RKO (cell line): ENCODE results near the gene PTPRE.

Source experiments
- DNase-seq: peaks from one replicate; pipeline ENCODE4 v3.0.0-alpha.2; 2016; ENCODE audit warnings: low spot score

PTPRE gene

GRCh38 chr10:128000471-128001362 is 93.8 kb downstream of the PTPRE start:
- no peak for DNase-seq

DNA sequence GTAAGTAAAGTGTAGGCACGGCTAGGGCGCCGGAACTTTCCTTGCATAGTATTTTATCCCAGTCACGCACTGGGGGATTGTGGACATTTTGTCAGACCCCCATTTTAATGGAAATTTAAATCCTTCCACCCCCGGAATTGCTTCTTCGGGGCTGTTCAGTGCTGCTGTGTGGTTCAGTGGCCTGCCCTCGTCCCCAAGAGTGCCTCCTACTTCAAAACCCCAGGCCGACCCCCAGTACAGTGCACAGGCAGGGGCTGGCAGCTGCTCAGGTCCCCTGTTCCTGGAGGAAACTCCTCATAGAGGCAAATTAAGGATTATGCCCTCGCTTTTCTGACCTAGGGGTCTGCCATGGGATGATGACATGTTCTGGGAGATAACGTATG is 94.5 kb downstream of the PTPRE start:
- DNase-seq, result no peak

DNA sequence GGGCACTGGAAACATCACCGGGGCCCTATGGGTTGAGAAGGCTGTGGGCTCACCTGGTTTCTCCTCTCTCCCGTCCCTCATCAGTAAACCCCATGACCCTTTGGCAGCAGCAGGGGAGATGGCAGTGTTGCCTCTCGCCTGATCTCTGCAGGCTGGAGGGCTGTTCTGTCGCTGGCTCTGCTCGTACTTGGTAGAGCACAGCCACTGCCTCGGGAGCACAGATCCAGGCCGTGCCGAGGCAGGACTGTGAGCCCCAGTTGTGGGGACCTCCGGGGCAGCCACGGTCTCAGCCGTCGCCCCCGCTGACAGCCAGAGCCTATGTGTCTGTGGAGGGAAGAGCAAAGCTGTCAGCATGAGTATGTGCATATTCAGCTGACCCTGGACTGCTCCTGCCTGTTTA is 94.9 kb downstream of the PTPRE start:
- DNase-seq, result no peak

DNA sequence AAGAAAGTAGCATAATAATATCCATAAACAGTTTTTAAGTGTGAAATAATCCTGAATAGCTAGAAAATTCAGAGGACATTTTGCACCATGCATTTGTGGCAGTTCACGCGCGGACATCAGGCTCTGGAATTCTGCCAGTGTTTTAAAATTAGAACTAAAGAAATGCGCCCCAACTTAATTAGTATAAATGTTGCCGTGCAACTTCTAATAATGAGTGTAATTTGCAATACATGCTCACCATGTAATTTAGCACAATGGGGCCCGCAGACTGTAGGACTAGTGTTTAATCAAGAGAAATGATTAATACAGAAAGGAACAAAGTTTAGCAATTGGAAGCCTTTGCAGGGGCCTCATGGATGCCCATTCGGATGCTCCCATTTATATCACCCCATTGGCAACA is 96.6 kb downstream of the PTPRE start:
- no peak for DNase-seq

GRCh38 chr10:128005858-128006257 is 99.0 kb downstream of the PTPRE start:
- no peak for DNase-seq

GRCh38 chr10:128007056-128007455 is 100.2 kb downstream of the PTPRE start:
- no peak for DNase-seq

DNA sequence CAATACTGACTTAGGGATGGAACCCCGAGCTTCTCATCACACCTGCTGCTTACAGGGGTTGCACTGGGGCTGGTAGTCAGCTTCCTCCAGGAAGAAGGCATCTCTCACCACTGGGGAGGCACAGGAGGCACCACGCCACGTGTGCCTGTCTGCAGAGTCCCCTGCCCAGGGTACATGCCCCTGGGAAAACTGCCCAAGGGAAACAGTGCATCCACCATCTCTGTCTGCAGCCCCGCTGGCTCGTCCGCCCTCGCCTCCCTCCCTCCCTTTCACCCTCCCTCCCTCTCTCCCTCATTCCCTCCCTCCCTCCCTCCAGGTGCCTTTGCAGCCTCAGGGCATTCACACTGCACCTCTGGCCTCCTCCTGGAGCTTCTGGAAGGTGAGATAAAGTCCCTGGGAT is 101.1 kb downstream of the PTPRE start:
- no peak for DNase-seq

GRCh38 chr10:128008521-128009250 is 101.8 kb downstream of the PTPRE start:
- DNase-seq, result no peak

DNA sequence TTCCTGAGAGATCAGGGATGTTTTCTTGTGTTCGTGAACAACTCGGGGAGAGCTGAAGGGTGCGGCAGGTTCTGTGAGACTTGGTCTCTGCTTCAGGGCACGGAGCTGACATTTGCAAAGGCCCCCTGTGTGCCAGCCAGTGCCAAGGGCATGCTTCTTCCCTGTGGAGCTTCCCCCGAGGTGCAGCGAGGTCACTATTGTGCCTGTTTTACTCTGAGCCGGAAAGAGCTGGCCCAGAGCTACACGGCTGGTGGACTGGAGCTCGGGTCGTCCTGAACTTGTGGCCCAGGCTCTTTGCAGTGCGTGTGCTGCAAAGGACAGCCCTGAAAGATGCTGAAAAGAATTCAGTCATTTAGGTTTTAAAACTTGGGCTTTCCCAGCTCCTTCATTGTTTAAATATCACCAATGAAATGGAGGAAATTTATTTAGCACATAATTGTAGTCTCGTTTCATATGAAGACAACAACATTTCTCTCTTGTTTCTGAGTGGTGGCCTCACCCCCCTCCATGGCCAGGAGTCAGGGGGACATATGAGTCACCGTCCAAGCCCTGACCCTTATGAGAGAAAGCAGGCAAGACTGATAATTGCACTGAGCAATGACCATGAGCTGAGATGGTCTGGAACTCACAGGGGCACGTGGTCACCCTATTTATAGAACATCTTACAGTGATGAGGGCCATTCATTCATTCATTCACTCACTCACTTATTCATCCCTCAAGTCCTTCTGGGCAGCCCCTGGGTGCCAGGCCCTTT is 102.6 kb downstream of the PTPRE start:
- DNase-seq, result no peak

GRCh38 chr10:128011059-128011979 is 104.4 kb downstream of the PTPRE start:
- DNase-seq, result peak; percentile 60

DNA sequence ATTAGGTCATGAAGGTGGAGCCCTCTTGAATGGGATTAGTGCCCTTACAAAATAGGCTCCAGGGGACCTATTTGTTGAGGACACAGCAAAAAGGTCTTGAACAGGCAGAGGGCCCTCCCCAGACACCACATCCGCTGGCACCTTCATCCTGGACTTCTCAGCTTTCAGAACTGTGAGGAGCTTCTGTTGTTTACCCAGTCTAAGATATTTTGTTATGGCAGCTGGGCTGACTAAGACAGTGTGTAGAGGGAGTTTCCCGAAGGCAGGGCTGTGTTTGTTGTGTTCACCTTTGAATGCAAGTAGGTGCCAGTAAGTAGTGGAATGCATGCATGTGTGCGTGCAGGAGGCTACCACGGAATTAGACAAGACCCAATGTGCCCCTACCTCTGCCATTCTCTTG is 106.7 kb downstream of the PTPRE start:
- DNase-seq, result no peak

GRCh38 chr10:128014236-128014635 is 107.3 kb downstream of the PTPRE start:
- DNase-seq, result no peak

DNA sequence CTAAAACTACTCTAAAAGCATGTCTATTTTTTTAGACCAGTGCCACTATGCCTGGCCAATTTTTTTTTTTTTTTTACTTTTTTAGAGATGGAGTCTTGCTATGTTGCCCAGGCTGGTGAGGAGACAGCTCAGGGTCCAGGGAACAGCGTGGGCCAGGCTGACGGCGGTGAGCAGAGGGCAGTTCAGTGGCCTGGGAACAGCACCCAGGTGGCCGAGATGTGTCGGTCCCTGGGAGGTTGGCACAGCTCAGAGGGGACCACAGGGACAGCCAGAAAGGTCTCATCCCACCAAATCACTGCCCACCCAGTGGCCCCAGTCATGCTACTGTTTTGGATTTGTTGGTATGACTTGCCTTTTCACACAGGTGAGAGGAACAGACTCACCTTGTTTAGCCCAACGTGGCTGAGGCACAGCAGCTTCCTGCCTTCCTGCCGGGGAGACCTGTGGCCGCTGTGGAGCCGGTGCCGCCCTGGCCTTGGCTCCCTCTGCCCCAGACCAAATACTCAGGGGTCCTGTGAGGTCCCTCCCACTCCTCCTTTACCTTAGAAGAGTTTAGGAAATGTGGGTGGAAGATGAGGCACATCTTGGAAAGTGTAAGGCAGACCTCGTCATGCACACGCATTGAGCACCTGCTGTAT is 109.6 kb downstream of the PTPRE start:
- DNase-seq, result no peak

DNA sequence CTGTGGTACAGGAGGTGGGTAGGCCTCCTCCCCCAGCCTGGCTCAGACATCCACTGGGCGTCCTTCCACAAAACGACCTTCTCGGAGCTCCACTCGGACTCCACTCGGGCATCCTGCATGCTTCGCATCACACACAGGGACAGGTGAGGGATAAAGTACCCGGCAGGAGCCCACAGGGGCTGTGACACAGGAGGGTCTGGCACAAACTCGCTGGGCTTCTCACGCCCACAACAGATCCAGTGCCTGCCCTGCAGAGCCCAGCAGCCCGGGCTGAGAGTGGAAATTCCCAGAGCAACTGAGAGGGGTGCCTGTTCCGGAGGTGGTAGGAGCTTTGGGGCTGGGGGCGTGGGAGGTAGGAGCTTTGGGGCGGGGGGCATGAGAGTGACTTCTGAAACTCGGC is 110.9 kb downstream of the PTPRE start:
- DNase-seq, result no peak

GRCh38 chr10:128018236-128018635 is 111.3 kb downstream of the PTPRE start:
- no peak for DNase-seq

GRCh38 chr10:128018691-128019090 is 111.8 kb downstream of the PTPRE start:
- DNase-seq, result no peak

- no peak for DNase-seq
Observed at GRCh38 chr10:128022261-128023196, 115.6 kb downstream of the PTPRE start.

DNA sequence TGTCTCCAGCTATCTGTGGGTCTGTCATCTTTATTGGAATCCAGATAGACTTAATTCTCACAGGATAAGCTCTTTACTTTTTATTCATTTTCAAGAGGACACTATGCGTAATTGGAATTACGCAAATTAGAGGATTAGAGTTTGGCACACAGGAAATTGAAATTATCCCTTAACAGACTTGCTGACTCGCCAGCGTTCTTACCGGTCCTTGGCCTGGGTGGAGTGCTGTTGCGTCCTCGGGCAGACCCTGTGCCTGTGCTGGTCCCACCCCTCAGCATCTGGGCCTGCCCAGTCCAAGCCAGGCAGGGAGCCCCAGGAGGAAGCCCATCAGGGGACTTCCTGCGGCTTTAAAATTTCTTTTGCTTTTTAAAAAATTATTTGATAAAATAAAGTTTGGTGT is 117.5 kb downstream of the PTPRE start:
- no peak for DNase-seq

DNA sequence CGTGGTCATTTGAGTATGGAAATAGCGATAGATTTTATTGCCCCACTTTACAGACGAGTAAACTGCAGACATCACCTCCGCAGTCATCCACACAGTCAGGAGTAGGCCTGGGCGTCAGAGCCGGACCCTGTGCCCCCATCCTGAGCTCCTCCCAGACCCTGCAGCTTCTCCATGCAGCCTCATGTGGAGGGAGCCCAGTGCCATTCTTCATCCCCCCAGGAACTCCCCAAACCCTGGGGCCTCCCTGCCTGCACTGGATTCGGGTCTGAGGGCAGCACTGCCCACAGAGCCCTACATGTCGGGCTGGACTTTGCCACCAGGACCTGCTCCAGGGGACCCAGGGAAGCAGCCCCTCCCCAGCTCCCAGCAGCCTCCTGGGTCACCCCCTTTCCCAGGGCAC is 118.5 kb downstream of the PTPRE start:
- no peak for DNase-seq

GRCh38 chr10:128025951-128026350 is 119.0 kb downstream of the PTPRE start:
- DNase-seq, result no peak
